ENCODE measurements around the gene DLG4.

The DLG4 gene

DNA sequence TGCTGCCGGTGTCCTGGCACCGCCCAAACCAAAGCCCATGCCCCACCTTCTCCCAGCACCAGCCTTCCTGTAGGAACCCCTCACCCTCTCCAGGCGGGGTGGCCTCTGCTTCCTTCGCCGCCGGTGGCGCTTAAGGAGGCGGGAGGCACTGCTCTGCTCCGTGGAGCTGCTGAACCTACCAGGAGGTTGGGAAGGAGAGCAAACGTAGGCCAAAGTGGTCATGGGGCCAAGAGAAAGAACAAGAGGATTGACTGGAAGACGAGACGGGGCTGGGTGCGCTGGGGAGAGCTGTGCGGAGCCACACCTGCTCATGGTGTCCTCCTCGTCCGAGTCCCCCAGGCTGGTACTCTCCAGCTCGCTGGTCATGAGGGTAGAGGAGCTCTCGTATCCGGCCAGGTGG lies 9.9 kb upstream of the DLG4 start:
- DNase-seq (ENCODE audit: low read depth, low spot score), result no peak

- DNase-seq (ENCODE audit: low read depth, low spot score), result no peak
Measured at GRCh38 chr17:7228920-7229319, 9.3 kb upstream of the DLG4 start.

DNA sequence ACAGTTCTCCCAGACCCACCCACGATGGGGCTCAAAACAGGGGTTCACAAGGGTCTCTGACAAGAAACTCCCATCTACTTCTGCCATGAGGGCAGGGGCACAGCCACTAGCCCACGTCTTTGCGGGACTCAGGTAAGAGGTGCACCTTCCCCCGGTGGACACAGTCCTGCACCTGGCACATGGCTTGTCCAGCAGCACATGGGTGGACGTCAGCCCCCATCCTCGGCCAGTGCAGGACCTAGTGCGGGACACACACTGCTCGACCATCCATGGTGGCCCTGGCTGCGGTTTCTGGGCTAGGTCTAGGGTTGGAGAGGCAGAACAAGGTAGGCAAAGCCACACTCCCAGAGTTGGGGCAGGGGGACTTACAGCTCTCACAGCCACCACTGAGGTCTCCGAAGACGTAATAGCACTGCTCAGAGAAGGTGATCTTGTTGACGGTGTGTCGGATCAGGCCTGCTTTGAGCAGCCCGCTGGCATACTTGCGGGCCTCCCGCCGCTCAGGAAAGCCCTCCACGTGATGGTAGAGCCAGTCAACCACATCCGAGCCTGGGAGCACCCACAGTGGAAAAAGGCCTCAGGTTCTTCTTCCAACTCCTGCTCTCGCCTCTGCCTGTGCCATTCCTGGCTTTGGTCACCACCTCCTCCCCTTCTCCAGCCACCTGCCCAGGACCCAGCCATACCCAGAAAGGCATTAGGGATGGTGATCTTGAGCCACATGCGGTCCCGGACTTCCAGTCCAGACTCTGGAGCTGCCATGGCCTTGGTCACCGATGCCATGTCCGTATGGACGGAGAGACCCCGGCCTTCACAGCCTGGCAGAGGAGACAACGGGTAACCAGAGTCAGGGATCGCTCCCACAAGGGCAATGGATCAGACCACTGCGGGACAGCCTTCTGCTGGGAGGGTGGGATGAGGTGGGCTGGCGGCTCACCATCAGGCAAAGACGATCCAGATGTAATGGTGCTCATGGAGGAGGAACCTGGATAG lies 7.4 kb upstream of the DLG4 start:
- no peak for DNase-seq (ENCODE audit: low read depth, low spot score)

DNA sequence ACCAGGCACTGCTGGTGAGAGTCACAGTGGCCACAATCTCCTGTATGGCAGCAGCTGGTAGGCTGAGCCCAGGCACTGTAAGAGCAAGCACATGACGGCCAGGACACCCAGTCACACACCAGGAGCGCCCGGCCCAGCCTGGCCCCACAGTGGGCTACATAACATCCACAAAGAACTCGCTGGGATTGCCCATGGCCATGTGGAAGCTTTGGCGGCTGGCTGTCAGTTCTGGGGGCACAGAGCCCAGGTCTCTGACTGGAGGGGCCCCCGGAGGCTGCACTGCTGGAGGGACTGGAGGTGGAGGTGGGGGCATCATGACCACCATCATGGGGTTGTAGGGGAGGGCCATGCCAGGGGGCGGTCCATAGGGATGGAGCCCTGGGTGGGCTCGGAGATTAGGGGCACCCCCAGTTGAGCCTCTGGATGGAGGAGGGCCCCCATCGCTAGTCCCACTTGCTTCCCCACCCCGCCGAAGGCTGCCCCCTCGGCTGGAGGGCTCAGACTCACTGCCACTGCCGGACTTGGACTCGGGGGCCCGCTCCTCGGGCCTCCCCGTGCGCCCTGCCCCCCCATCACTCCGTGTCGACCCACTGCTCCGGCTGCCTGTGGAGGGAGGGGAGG lies 6.2 kb upstream of the DLG4 start:
- no peak for DNase-seq (ENCODE audit: low read depth, low spot score)

DNA sequence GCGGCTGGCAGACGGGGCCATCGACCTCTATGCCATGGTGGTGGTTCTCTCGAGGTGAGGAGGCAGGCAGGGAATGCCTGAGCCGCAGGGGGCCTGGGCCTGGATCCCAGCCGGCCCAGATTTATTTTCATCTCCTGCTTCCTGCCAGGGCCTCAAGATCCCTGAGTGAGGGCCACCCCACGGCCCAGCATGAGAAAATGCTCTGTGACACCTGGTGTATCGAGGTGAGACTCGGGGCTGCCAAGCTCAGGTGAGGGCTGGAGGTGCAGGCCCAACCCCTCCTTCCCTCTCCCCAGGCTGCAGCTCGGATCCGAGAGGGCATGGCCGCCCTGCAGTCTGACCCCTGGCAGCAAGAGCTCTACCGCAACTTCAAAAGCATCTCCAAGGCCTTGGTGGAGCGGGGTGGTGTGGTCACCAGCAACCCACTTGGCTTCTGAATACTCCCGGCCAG lies 5.0 kb upstream of the DLG4 start:
- no peak for DNase-seq (ENCODE audit: low read depth, low spot score)

DNA sequence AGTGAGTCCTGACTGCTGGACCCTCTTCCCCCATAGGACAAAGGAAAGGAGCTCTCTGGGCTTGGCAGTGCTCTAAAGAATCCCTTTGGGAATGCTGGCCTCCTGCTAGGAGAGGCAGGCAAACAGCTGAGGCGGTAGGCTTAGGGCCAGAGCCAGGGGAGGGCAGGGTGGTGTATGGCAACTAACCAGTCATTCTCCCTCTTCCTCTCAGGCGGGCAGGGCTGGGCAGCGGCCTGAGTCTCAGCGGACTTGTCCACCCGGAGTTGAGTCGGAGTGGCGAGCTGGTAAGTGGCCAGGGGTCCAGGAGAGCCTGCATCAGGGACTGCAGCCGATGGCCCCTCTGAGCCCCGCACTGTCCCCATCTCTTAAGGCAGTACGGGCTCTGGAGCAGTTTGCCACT lies 4.5 kb upstream of the DLG4 start:
- no peak for DNase-seq (ENCODE audit: low read depth, low spot score)

DNA sequence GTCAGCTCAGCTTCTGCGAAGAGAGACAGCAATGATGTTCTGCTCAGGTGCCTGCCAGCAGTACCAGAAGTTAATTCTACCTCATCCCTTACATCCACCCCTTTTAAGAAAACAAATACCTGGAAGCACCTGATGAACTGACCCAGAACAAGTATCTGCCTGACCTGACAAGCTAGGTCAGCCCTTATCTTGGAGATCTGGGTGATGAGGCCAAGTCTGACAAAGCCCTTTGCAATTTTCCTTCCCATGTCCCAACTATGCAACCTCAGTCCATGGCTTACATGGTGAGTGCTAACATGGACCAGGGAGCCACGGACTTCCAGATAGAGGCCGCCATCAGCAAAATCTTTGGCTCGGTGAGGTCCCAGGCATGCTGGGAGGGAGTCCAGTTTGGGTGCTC lies 3.7 kb upstream of the DLG4 start:
- no peak for DNase-seq (ENCODE audit: low read depth, low spot score)

GRCh38 chr17:7222972-7223292 lies 3.3 kb upstream of the DLG4 start:
- DNase-seq (ENCODE audit: low read depth, low spot score), result no peak

GRCh38 chr17:7222093-7222971 lies 2.7 kb upstream of the DLG4 start:
- DNase-seq (ENCODE audit: low read depth, low spot score), result no peak

GRCh38 chr17:7221278-7222092 lies 1.8 kb upstream of the DLG4 start:
- no peak for DNase-seq (ENCODE audit: low read depth, low spot score)

GRCh38 chr17:7220593-7221277 lies 1.1 kb upstream of the DLG4 start:
- no peak for DNase-seq (ENCODE audit: low read depth, low spot score)

- no peak for DNase-seq (ENCODE audit: low read depth, low spot score)
Measured at GRCh38 chr17:7219229-7219811, 316 bp downstream of the DLG4 start.

GRCh38 chr17:7218758-7219157 lies 878 bp downstream of the DLG4 start:
- DNase-seq (ENCODE audit: low read depth, low spot score), result no peak

DNA sequence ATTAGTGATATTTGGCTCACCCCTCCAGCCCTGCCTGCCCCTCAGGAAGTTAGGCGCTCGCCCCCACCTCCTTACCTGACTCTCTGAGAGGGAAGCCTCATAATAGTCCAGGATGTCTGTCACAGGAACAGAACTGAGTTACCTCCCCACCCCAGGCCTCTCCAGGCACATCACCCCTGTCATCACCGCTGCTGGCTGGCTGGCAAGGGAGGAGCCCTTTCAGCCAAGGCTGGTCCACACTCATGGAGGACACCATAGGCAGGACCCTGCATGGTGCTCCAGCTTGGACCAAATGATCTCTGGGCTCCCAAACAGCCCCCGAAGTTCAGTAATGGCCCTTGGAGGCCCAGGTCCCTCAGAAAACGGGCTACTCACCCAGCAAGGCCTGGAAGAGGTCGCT lies 1.5 kb downstream of the DLG4 start:
- DNase-seq (ENCODE audit: low read depth, low spot score), result no peak

- no peak for DNase-seq (ENCODE audit: low read depth, low spot score)
Measured at GRCh38 chr17:7217113-7217987, 2.3 kb downstream of the DLG4 start.

DNA sequence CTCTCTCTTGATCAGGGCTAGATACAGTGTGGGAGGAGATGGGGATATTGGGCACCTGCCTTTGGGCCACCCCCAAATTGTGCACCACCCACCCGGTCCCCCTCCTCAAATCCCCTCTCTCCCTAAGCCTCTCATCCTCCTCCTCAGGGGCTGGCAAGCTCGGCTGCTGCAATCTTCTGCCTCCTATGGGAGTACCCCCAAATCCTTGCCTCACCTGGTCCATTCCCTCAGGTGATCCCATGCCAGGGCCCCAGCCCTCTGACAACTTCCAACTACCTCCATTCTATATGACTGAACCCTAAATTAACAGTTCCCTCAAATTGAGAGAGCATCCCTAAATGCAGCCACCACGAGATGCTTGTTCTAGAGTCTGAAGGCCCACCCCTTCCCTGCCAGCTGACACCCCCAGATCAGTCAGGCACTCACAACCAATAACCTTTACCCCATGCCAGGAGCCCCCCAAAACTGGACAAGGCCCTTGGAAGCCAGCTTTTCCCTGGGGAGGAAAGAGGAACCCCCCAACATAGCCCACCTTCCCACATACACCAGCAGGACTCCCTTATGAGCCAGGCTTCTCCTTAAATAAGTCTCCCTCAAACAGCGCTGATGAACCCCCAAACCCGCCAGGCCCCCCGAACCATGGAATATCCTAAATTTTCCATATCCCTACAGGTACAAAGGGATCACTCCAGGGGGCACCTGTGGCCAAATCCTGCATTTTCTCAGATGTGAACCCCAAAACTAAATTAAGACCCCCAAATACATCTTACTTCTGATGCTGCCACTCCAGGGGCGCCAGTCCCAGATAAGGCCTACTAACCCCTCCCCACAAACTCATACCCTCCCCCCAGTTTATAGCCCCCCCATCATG lies 3.2 kb downstream of the DLG4 start:
- no peak for DNase-seq (ENCODE audit: low read depth, low spot score)

GRCh38 chr17:7215652-7216180 lies 3.9 kb downstream of the DLG4 start:
- DNase-seq (ENCODE audit: low read depth, low spot score), result no peak

GRCh38 chr17:7215136-7215638 lies 4.4 kb downstream of the DLG4 start:
- no peak for DNase-seq (ENCODE audit: low read depth, low spot score)

All from activated naive CD8-positive, alpha-beta T cell treated with anti-CD3 and anti-CD28 coated beads, Interleukin-2, amount 50 U/mL, for 16 hours (primary cell).